ENCODE results near the gene HOXB8.

The HOXB8 gene

DNA sequence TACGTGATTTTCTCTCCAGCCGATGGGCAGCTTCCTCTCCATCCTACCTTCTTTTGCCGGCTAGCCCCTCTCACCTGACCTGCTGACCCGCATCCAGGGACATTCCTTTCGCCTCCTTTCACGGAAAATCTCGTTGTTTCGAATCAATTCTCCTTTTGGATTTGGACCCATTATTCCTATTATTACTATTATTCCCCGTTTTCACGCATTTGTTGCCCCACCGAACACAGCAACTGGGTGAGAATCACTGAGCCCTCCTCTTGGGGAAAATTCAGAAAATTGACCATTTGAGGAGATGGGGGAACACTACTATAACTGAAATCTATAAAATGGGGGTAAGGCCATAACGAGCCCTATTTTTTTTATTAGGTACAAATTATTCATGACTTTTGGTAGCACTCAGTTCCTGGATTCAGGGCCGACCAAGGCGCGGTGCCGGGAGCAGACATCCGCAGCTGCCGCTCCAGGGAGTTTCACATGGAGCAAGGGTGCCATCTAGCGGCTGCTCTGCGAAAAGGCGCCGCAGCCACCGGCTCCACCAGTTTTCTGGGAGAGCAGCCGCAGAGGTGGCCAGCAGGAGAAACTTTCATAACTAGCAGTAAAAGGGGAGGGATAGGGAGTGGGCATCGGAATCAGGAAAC lies 3.3 kb upstream of the HOXB8 start:
- Histone ChIP-seq H3K27me3 (ENCODE audit: insufficient read depth, low read length) (peaks cover 4% of the 10 kb centered on the region), H3K4me1 (ENCODE audit: insufficient read depth, low read length, severe bottlenecking) (no peaks in the 10 kb centered on the region), H3K4me2 (ENCODE audit: low read length) (no peak overlapping the region), H4K20me1 (ENCODE audit: insufficient read depth, low read length) (no peaks in the 10 kb centered on the region), H3F3A (ENCODE audit: insufficient read depth, low read length) (no peaks in the 10 kb centered on the region), H3K9ac (ENCODE audit: low read length) (no peak overlapping the region), H3K4me3 (ENCODE audit: low read depth, low read length, poor library complexity, severe bottlenecking) (no peak overlapping the region), H3K9me2 (ENCODE audit: low read depth, low read length) (no peaks in the 10 kb centered on the region), H3K9me3 (ENCODE audit: low read length) (no peaks in the 10 kb centered on the region), H2AFZ (ENCODE audit: low read length) (no peak overlapping the region), H3K79me2 (ENCODE audit: insufficient read depth, low read length) (no peaks in the 10 kb centered on the region), H3K36me3 (ENCODE audit: insufficient read depth, low read length) (no peaks in the 10 kb centered on the region), H3K27ac (ENCODE audit: low read depth, low read length, poor library complexity, severe bottlenecking) (no peak overlapping the region)
- TF ChIP-seq, protein P1, sequence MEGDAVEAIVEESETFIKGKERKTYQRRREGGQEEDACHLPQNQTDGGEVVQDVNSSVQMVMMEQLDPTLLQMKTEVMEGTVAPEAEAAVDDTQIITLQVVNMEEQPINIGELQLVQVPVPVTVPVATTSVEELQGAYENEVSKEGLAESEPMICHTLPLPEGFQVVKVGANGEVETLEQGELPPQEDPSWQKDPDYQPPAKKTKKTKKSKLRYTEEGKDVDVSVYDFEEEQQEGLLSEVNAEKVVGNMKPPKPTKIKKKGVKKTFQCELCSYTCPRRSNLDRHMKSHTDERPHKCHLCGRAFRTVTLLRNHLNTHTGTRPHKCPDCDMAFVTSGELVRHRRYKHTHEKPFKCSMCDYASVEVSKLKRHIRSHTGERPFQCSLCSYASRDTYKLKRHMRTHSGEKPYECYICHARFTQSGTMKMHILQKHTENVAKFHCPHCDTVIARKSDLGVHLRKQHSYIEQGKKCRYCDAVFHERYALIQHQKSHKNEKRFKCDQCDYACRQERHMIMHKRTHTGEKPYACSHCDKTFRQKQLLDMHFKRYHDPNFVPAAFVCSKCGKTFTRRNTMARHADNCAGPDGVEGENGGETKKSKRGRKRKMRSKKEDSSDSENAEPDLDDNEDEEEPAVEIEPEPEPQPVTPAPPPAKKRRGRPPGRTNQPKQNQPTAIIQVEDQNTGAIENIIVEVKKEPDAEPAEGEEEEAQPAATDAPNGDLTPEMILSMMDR (IDR thresholded peaks at IDR 0.05; ENCODE audit: low read length): peak; percentile 89
- TF ChIP-seq EZH2 (IDR thresholded peaks at IDR 0.05; ENCODE audit: borderline replicate concordance, low read length): no peak

- Histone ChIP-seq H3K4me3 (ENCODE audit: low read depth, low read length, poor library complexity, severe bottlenecking) (no peak overlapping the region), H3K27me3 (ENCODE audit: insufficient read depth, low read length) (peaks cover 4% of the 10 kb centered on the region), H4K20me1 (ENCODE audit: insufficient read depth, low read length) (no peaks in the 10 kb centered on the region), H3K9me2 (ENCODE audit: low read depth, low read length) (no peaks in the 10 kb centered on the region), H3K36me3 (ENCODE audit: insufficient read depth, low read length) (no peaks in the 10 kb centered on the region), H3K9me3 (ENCODE audit: low read length) (no peaks in the 10 kb centered on the region), H3K79me2 (ENCODE audit: insufficient read depth, low read length) (no peaks in the 10 kb centered on the region), H3K4me1 (ENCODE audit: insufficient read depth, low read length, severe bottlenecking) (no peaks in the 10 kb centered on the region), H3K27ac (ENCODE audit: low read depth, low read length, poor library complexity, severe bottlenecking) (no peak overlapping the region), H2AFZ (ENCODE audit: low read length) (no peak overlapping the region), H3F3A (ENCODE audit: insufficient read depth, low read length) (no peaks in the 10 kb centered on the region), H3K9ac (ENCODE audit: low read length) (no peak overlapping the region), H3K4me2 (ENCODE audit: low read length) (no peak overlapping the region)
- TF ChIP-seq, protein P1 (IDR thresholded peaks at IDR 0.05; ENCODE audit: low read length): no peak
- no peak for TF ChIP-seq EZH2 (IDR thresholded peaks at IDR 0.05; ENCODE audit: borderline replicate concordance, low read length)
Observed at GRCh38 chr17:48617471-48618255, 2.6 kb upstream of the HOXB8 start.

DNA sequence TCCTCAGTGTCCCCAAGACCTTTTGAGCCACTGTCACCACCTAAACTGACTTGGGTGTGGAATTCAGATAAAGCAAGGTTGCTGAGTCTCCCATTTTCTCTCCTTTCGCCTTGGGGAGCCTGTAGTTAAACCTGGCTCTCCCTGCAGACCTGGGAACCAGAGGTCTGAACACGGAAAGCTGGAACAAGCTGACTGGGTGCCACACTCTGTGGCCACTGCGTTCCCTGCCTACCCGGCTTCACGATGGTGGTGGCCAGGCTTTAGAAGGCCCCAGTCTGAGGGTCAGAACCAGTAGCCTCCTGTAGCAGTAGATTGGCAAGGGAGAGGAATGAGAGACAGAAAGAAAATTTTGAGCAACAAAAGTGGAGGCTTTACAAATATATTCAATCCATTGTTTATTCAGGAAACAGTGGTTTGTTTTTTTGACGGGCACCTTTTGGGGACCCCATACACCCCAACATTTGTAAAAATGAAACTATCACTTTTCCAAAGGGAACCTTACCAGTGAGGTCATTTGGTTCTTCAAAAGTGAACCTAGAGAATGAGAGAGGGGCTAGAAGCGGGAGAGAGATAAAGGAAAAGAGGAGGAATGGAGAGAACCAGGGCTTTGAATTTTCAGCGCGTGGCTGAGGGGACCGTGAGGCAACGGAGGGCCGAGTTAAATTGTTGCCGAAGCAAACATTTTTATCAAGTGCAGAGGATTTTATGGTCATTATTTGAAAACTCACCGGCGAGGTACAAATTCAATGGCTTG lies 1.8 kb upstream of the HOXB8 start:
- Histone ChIP-seq H3K4me2 (ENCODE audit: low read length) (no peak overlapping the region), H3K27ac (ENCODE audit: low read depth, low read length, poor library complexity, severe bottlenecking) (no peak overlapping the region), H3K9me3 (ENCODE audit: low read length) (no peaks in the 10 kb centered on the region), H4K20me1 (ENCODE audit: insufficient read depth, low read length) (no peaks in the 10 kb centered on the region), H3K9ac (ENCODE audit: low read length) (no peak overlapping the region), H3K9me2 (ENCODE audit: low read depth, low read length) (no peaks in the 10 kb centered on the region), H3K79me2 (ENCODE audit: insufficient read depth, low read length) (no peaks in the 10 kb centered on the region), H3F3A (ENCODE audit: insufficient read depth, low read length) (no peaks in the 10 kb centered on the region), H3K36me3 (ENCODE audit: insufficient read depth, low read length) (no peaks in the 10 kb centered on the region), H2AFZ (ENCODE audit: low read length) (no peak overlapping the region), H3K4me1 (ENCODE audit: insufficient read depth, low read length, severe bottlenecking) (no peaks in the 10 kb centered on the region), H3K4me3 (ENCODE audit: low read depth, low read length, poor library complexity, severe bottlenecking) (no peak overlapping the region), H3K27me3 (ENCODE audit: insufficient read depth, low read length) (peaks cover 4% of the 10 kb centered on the region)
- TF ChIP-seq, protein P1 (IDR thresholded peaks at IDR 0.05; ENCODE audit: low read length): no peak
- no peak for TF ChIP-seq EZH2 (IDR thresholded peaks at IDR 0.05; ENCODE audit: borderline replicate concordance, low read length)

Data from OCI-LY1 (cell line).